GM19023 (cell line): ENCODE measurements around the gene F13A1.
"Not testable (repeated sequence)": the region's sequence is repeated elsewhere in the genome, so short reads cannot be mapped to it uniquely, and the experiment has no call there.

ENCODE experiments used
- ATAC-seq: cut with Tn5 transposase; IDR thresholded peaks from one replicate; pipeline ENCODE4 v1.9.1; 2021; ENCODE audit warnings: mild to moderate bottlenecking, moderate library complexity; ENCODE audit not compliant: unreplicated experiment

Gene F13A1

DNA sequence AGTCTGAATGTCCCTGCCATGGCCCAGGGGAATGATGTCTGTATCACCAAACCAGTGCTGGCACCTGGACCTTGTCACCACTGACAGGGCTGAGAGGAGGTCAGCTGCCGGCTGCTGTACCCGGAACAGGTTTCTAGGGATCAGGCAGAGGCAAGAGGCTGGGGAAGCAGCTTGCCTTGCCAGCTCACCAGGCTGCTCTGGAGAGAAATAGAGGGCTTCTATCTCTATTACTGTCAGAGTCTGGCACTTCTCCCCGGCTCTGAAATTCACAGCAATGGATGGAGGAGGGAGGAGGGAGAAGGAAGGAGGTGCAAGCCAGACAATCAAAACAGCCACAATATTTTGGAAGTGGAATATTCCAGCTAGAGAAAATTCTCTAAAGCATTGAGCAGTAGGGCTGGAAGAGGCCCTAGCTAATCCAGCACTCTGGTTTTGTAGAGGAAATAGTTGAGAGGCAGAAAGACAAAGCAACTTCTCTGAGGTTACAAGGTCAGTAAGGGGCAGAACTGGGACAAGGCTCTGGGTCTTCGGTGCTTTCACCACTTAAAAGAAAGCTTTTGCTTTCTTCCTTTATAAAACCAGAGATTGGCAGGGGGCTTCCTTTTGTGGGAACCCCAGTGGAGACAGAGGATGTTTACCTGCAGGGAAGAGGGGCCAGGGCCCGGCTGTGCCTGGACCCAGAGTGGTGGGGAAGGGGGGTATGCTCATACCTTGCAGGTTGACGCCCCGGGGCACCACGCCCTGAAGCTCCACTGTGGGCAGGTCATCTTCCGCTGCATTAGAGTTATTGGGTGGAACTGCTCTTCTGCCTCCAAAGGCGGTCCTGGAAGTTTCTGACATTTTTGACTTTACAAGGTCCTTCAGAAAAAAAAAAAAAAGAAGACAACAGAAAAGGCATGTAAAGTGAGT is 2.4 kb downstream of the F13A1 start:
- no peak for ATAC-seq

DNA sequence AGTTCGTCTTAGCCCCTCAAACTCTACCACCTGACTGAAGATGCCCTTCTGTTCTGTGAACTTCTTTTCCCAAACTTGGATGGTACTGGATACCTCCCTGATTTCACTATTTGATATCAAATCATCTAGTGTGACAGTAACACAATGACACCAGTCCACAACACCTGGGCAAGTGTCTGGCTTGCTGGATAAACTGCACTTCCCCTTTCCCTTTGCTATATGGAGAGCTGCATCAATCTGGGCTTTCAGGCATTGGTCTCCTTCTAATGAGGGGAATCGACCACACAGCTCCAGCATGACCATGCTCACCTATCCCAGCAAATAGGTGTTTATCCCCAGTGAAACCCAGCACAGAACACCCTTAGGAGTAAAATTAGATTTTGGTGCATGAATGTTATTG is 3.1 kb downstream of the F13A1 start:
- ATAC-seq, result no peak

DNA sequence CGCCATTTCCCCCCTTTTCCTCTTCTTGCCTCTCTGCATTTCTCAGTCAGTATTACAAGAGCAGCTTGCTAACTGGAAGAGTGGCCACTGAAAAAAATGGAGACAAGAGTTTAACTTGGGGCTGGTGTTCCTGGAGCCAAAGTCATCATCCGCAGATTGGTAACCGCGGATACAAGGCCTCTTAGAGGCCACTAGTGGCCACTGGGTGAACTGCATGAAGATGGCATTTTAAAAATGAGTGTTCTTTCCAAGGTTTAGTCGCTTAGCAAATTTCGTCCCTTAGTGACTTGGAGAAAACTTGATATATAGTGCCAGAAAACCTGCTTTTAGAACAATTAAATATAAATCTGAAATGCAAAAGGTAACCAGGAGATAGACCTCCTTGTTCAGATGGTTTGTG is 4.8 kb downstream of the F13A1 start:
- ATAC-seq, result no peak

DNA sequence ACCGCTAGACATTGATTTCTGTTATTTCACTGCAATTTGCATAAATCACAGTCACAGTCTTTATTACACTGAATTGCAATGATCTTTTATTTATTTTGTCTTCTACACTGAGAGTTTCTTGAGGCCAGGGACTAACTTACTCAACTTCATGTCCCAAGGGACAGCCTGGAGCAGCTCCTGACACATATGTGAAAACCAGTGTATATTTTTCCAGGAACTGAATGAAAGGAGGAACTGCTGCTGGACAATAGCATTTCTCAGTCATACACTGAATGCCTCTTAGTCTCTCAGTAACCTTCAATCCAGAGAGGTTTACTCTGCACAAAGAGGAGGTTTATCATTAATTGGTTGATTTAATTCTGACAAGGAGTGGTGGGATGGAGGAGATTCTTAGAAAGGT is 5.9 kb downstream of the F13A1 start:
- no peak for ATAC-seq

DNA sequence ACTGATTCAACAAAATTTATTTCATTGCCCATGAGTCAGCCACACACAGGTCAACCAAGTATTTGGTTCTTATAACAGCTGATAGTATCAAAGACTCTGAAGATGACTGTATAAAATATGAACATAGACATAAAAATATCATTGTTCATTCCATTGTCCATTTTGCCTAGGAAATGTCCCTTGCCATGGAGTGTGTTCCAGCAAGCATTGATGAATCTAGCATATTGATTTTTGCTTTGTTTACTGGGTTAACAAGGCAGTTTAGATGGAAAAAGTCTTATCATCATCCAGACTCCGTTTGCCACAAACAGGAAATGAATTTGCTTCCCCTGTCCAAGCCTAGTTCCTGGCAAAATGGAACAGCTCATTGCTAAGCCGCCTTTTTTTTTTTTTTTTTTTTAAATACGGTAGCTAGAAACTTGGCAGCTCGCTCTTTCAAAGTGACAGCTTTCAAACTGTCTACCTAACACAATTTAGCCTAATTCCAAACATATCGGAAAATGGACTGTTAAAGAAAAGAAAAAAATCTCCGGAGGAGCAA is 7.5 kb downstream of the F13A1 start:
- no peak for ATAC-seq

DNA sequence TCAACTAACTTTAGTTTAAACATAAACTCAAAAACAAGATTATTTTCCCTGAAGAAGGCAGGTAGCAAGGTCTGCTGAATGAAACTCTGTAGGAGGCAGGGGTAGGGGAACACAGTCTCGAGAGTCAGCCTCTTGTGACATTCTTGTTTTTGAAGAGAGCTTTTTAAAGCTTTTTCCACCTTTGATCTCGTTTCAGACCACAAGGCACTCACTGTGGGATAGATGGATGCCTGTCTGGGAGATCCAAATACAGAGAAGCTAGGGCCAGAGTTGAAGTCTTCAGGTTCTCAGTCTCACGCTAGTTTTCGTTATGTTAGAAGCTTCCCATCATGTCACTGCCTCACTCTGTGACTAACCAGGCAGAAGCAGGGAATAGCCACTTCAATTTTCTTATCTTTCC is 14.9 kb downstream of the F13A1 start:
- ATAC-seq, result no peak

DNA sequence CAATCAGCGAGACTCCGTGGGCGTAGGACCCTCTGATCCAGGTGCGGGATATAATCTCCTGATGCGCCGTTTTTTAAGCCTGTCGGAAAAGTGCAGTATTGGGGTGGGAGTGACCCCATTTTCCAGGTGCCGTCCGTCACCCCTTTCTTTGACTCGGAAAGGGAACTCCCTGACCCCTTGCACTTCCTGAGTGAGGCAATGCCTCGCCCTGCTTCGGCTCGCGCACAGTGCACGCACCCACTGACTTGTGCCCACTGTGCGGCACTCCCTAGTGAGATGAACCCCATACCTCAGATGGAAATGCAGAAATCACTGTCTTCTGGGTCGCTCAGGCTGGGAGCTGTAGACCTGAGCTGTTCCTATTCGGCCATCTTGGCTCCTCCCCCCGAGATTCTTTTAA is 20.1 kb downstream of the F13A1 start:
- not testable (repeated sequence) for ATAC-seq

DNA sequence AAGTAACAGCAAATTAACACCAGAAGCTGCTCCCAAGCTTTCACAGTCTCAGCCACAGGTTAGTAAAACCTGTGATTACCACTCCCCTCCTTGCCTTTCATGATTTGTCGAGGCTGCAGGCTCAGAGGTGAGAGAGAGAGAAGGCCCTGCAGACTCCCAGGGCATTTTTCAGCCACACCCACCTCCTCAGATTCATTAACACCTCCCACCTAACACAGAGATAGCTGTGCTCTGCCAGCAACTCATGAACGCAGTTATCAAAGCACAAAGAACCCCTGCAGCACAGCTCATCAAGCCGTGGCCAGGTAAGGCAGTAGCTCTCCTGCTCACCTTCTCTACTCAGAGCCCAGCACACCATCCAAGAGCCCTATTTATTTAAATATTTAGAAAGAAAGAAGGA is 27.1 kb downstream of the F13A1 start:
- no peak for ATAC-seq

DNA sequence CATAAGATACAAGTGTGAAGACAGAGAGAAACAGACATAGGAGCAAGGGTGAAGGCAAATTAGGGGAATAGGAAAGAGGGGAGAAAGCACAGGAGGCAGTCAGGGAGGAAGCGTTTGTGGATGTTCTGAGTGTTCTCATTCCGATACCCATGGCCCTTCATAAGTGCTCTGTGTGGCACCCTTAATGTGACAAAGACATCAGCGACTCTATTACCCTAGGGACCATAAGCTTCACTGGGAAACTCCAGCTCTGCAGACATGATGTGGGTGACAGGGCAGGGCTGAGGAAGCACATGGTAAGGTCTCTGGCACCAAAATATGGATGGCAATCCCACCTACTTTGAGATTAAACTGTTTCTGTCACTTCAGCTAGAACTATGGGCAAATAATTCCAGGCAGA is 33.0 kb downstream of the F13A1 start:
- ATAC-seq, result no peak

DNA sequence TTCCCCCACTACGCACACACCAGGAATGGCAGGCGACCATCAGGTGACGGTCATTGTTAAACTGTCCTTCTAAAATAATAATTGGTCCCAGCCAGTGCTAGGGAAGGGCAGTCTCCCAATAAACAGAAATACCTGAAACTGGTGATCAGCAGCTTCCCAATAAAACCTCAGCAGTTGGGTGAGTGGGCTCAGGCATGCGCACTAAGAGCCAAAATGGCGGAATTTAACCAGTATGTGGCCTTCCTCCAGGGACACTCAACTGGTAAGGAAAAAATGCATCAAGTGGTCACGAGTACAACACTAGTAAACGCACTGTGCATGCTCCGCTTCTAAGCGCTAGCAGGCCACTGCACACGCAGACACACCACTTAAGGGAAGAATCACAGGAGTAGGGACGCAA is 34.8 kb downstream of the F13A1 start:
- no peak for ATAC-seq

DNA sequence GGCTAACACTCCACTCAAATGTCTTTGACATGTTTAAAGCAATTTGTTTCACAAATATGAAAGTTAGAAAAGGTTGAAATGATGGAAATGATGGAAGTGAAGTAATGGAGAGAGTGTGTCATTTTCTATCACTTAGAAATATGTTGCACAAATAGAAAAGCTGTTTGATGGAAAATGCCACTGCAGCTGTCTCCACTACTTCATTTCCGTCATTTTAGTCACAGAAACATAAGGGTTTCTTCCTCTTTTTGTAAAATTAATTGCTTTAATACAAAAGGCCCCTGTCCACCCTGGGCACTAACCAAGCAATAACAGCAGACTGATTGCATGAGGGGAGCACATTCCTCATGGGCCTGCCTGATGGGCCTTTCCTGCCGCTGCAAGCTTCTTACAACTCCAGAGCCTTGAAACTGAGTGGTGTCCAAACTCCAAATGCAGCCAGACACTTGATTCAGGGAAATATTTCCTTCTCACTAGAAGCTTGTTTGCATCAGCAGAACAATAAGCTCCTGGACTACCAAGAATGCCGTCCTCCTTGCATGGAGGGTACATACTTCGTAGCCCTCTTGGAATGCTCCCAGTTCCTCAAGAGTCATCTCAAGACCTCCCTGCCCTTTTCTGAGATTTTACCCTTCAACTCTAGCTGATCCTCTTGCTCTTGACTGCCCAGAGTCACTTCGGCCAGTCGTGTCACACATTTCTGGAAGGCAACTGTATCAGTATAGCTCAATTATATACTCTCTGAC is 36.1 kb downstream of the F13A1 start:
- ATAC-seq, result no peak

DNA sequence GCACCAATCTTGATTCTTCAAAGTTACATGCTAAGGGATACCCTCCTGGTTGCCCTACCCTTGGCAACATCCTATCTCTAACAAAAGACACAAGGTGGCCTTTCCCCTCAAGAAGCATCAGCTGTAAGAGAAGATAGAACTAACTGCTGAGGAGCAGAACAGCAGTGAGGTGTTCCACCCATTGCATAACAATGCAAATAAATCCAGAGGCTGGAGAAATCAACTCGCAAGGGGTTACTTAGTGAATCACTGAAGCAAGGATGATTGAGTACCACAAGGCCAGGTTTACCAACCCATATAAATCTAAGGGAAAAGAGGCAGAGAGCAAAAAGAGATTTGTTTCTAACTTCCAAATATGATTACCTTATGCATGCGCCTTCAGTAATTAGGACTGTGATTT is 36.7 kb downstream of the F13A1 start:
- no peak for ATAC-seq

DNA sequence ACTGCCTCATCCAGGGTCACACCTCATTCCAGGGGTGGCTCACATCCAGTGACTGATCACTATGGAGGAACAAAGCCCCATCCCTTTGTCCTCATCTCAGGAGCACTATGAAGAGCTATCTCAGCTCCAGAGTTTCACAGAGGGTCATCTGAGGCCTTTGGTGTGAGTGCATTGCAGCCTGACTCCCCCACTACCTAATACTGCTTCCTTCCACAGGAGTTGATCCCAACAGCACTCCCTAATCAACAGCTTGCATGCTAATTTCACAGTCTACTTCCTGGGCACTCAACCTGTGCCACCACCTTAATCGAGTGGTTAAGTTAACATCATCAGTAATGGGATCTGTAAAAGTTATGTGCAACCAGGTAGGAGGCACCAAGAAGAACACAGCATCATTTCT is 37.7 kb downstream of the F13A1 start:
- ATAC-seq, result no peak

DNA sequence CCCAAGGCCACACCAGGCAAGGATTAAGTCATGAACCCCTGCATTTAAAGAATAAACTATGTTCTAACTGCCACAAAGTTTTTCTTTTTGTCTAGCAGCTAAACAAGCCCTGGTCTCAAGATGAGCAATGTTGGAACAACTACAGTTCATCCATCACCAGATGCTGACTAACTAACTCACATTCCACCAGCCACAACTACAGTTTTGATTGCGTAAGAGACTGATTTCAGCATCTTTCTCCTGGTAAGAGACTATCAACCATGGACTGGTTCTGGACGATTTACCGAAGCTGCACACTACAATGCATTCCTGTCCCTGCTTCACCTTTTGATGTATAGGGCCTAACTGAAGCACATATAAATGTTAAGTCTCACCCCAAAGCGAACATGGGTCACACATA is 43.0 kb downstream of the F13A1 start:
- ATAC-seq, result no peak

DNA sequence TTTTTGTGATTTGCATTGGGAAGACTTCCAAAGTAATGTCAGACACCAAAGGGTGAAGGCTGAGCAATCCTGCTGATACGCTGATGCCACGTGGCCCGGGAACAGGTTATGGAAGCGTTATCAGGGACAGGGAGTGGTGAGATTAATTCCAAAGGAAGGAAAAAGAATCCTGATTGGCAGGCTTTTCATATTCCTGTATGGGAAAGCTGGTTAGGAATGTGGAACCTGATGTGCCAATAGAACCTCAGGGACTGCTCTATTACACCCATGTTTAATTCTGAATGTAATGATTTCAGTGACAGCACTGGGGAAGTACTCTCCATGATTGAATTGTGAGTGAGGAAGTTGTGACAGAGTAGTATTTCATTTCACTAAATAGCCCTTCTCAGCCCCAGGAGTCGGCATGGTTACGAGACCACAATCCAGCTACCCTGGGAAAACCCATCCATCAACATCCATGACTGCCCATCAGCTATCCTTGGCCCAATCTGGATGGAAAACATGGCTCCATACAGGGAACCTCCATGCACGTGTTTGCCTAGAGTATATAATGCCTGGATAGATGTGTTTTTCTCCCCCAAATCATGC is 49.4 kb downstream of the F13A1 start:
- ATAC-seq, result no peak

DNA sequence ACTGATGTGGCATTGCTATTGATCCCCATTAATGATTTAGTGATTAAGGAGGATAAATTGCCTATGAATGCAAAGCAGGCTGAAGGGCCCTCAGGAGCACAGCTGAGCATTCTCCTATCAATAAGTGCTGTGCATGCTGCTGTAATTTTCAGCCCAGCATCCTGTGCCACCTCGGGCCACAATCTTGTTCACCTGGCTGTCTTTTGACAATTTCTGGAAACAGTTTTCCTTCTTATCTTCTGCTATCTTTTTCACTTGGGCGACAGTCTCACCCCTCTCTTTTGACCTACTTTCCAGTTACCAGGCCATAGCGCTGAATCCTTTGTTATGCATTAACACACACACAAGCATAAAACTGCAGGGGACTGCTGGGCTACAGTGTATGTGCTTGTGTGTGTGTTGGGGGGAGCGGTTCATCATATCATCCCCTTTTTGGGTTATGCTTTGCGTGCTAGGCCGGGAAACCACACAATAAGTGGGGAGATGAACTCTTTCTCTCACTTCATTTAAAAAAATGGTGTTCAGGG is 60.2 kb downstream of the F13A1 start:
- no peak for ATAC-seq

DNA sequence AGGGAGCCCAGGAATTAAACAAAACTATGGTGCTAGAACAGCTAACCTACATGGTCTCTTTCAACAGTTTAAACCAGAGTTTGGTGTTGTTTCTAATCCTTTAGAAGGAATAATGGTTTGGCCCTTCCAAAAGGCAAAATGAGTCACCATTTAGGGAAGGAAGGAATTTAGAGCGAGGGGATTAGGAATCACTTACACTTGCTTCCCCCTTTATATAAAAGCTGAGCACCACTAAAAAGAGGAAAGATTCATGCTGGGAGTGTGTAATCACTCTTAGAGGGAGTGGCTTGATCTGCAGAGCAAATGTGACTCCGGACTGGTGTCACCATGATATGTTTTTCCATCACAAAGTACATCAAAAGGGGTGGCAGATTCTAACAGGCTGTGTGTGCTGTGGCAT is 63.6 kb downstream of the F13A1 start:
- ATAC-seq, result no peak

DNA sequence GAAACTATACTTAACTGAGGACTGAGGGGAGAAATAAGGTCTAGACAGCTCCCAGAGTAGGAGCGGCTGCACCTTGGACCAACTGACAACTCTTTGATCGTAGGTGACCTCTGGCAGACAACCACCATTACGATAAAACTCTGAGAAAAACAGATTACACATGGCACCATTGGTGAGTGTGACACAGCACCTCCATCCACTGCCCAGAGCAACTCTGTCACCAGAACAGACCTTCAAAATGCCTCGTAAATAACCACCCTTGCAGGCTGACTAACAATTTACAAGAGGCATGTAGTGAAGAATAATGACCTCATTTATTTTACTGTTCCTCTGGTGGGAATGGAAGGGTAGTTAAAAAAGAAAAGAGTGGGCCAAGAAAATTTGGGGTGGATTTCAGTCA is 64.2 kb downstream of the F13A1 start:
- no peak for ATAC-seq

DNA sequence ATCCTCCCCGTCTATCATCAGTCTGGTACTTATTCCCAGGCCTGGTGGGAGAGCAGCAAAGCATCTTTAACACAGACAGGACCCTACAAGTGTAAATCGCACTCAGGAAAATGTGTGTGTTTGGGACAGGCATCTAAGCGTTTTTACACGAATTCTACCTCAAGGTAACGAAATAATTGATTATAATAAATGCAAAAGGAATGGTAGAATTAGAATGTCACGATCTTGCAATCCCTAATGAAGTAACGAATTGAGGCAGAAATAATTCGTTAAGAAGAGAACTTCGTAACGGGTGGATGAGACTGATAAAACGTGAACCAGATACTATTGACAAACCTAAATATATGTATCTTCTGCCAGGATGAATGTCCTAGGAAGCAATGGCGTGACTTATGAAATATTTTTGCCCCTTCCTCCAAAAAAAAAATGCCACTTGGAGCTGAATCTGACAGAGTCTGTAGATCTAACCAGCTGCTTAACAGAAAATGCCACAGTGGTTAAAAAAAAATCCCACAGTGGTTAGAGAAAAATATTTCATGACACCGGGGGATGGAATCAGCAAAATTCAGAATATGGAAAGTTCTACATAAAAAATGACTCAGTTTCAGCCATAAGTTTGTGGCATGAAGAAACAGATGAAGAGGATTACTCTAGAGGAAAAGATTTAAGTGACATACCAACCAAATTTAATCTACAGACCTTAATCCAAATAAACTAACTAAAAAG is 68.7 kb downstream of the F13A1 start:
- no peak for ATAC-seq

DNA sequence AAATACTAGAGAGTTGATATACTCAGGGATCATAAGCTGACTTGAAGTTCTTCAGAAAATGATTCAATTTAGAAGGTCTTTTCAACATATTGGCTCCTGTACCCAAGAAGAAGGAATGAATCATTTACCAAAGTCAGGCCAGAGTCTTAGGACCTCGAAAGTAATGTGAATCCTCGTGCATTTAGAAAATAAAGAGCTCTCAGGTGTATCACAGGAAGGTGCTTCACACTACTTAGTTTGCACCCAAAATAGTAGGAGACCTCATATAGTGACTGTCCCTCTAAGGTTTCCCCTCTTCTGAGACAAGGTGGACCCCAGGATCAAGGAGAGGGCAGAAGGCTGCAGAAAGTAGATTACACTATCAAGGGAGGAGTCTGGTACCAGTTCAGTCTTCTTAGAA is 71.8 kb downstream of the F13A1 start:
- no peak for ATAC-seq

DNA sequence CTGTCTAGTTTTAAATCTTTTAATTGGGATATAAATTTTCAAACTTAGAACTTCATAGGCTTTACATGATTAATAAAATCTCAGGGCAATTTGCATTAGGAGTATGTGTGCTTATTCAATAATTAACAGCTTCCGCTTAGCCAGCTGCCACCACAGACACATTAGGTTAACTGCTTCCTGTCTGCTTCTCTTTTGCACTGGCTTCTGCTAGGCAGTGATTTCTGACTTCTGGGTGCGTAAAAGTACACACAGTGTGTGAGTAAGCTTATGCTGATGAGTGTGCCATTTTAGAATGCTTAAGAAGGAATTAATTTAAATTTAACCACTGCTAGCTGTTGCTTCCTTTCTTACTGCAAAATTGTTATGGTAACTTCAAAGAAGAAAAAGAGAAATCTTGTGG is 73.9 kb downstream of the F13A1 start:
- ATAC-seq, result peak; percentile 78
